GM23338 (cell line): Measurements from ENCODE around the gene SCNN1A. TPM values are rescaled to one million over a fixed set of nuclear protein-coding genes. Genes with fewer than 3 reads are reported as not detected.

Experiments used
- ATAC-seq: fragments of 200-7000 bp; cut with Tn5 transposase; 3 replicates; pipeline ENCODE4 v1.9.1; 2020
- DNase-seq: peaks from one replicate; pipeline ENCODE4 v3.0.0-alpha.2; 2015; ENCODE audit warnings: low spot score
- H2AFZ ChIP-seq: fragments of 200-600 bp; sonication (generic); 2 replicates; pipeline ENCODE4 v1.8.0; 2016; ENCODE audit warnings: antibody characterized with exemption, mild to moderate bottlenecking, moderate library complexity
- H3F3A ChIP-seq: fragments of 200-600 bp; sonication (generic); replicated peaks from 2 replicates; pipeline ENCODE4 v1.8.0; 2017; ENCODE audit warnings: antibody characterized with exemption, mixed run types, low read depth
- H3K27ac ChIP-seq: fragments of 200-600 bp; sonication (generic); 2 replicates; pipeline ENCODE4 v1.6.1; 2016; ENCODE audit warnings: low read depth
- H3K27me3 ChIP-seq: fragments of 200-600 bp; sonication (generic); 2 replicates; pipeline ENCODE4 v1.8.0; 2016; ENCODE audit warnings: mild to moderate bottlenecking, mixed run types, moderate library complexity; ENCODE audit not compliant: insufficient read depth
- H3K36me3 ChIP-seq: fragments of 200-600 bp; sonication (generic); 2 replicates; pipeline ENCODE4 v1.8.0; 2016; ENCODE audit warnings: mild to moderate bottlenecking; ENCODE audit not compliant: insufficient read depth
- H3K4me1 ChIP-seq: fragments of 200-600 bp; sonication (generic); 2 replicates; pipeline ENCODE4 v1.8.0; 2016; ENCODE audit warnings: mild to moderate bottlenecking, moderate library complexity; ENCODE audit not compliant: insufficient read depth
- H3K4me2 ChIP-seq: fragments of 200-600 bp; sonication (generic); 2 replicates; pipeline ENCODE4 v1.7.1; 2017; ENCODE audit warnings: mixed run types
- H3K4me3 ChIP-seq: fragments of 200-600 bp; sonication (generic); 2 replicates; pipeline ENCODE4 v1.6.1; 2016; ENCODE audit warnings: mixed run types
- H3K79me2 ChIP-seq: fragments of 200-600 bp; sonication (generic); replicated peaks from 2 replicates; pipeline ENCODE4 v1.8.0; 2017; ENCODE audit warnings: mild to moderate bottlenecking; ENCODE audit not compliant: insufficient read depth
- H3K9me2 ChIP-seq: fragments of 200-600 bp; sonication (generic); 2 replicates; pipeline ENCODE4 v1.8.0; 2017; ENCODE audit not compliant: insufficient read depth
- H4K20me1 ChIP-seq: fragments of 200-600 bp; sonication (generic); replicated peaks from 2 replicates; pipeline ENCODE4 v1.8.0; 2017; ENCODE audit warnings: mild to moderate bottlenecking; ENCODE audit not compliant: insufficient read depth
- H3K27ac Mint-ChIP-seq: 2 replicates; pipeline ENCODE4 v1.8.0; 2020; ENCODE audit warnings: inconsistent platforms, mild to moderate bottlenecking, moderate library complexity, mixed read lengths
- H3K27me3 Mint-ChIP-seq: 3 replicates; pipeline ENCODE4 v1.8.0; 2022; ENCODE audit warnings: low read depth, mild to moderate bottlenecking, moderate library complexity, mixed read lengths, inconsistent platforms; ENCODE audit not compliant: insufficient read depth, poor library complexity
- H3K36me3 Mint-ChIP-seq: 3 replicates; pipeline ENCODE4 v1.8.0; 2021; ENCODE audit warnings: low read depth, mild to moderate bottlenecking, inconsistent platforms, moderate library complexity, mixed read lengths
- H3K4me1 Mint-ChIP-seq: 3 replicates; pipeline ENCODE4 v1.8.0; 2020; ENCODE audit warnings: mild to moderate bottlenecking, inconsistent platforms, mixed read lengths
- H3K4me3 Mint-ChIP-seq: 3 replicates; pipeline ENCODE4 v1.8.0; 2021; ENCODE audit warnings: moderate library complexity, mild to moderate bottlenecking, inconsistent platforms, mixed read lengths
- H3K9me3 Mint-ChIP-seq: 3 replicates; pipeline ENCODE4 v1.8.0; 2020; ENCODE audit warnings: moderate library complexity, mild to moderate bottlenecking, inconsistent platforms, mixed read lengths
- CREB1 ChIP-seq: fragments of 250-450 bp; sonication (Bioruptor Pico); IDR thresholded peaks from 2 replicates; pipeline ENCODE4 v1.5.0; 2020; ENCODE audit warnings: low read depth, mild to moderate bottlenecking, moderate library complexity
- CTCF ChIP-seq, 2 experiments: fragments of 200-600 bp in 1 of 2; sonication (generic) in 1 of 2; conservative IDR thresholded peaks; 2 replicates each; pipeline versions ENCODE4 v1.5.1 to v1.6.1; 2016 to 2017; ENCODE audit warnings: antibody characterized with exemption in 2 of 2, low read depth in 2 of 2, mild to moderate bottlenecking in 2 of 2, moderate library complexity in 1 of 2
- ETS1 ChIP-seq: IDR thresholded peaks from 2 replicates; pipeline ENCODE4 v1.6.1; 2016; ENCODE audit warnings: antibody characterized with exemption
- NANOG ChIP-seq: IDR thresholded peaks from 2 replicates; pipeline ENCODE4 v1.6.1; 2016; ENCODE audit warnings: antibody characterized with exemption, borderline replicate concordance
- REST ChIP-seq: IDR thresholded peaks from one replicate; pipeline ENCODE4 v1.6.1; 2018; ENCODE audit warnings: antibody characterized with exemption; ENCODE audit not compliant: unreplicated experiment
- ZNF114 ChIP-seq: fragments of 250-450 bp; sonication (Bioruptor Pico); IDR thresholded peaks from 2 replicates; pipeline ENCODE4 v1.5.0; 2020; ENCODE audit warnings: mild to moderate bottlenecking, moderate library complexity
- ZNF331 ChIP-seq: fragments of 250-450 bp; sonication (Bioruptor Pico); IDR thresholded peaks from 2 replicates; pipeline ENCODE4 v1.5.0; 2020; ENCODE audit warnings: low read depth, mild to moderate bottlenecking, moderate library complexity
- ZNF462 ChIP-seq: fragments of 250-450 bp; sonication (Bioruptor Pico); IDR thresholded peaks from 2 replicates; pipeline ENCODE4 v1.5.0; 2020; ENCODE audit warnings: mild to moderate bottlenecking, moderate library complexity
- polyA plus RNA-seq: library from polyadenylated mRNA; unstranded; fragments of >200 nt; fragmentation: Nextera tagmentation; extraction: Ambion mirVana; gene quantifications from 2 replicates; pipeline ENCODE4 v1.2.1, GENCODE V29; 2016
- total RNA-seq: library from RNA; depleted of rRNA; stranded (reverse); fragments of >200 nt; shearing (Covaris generic); gene quantifications from 2 replicates; pipeline ENCODE4 v1.2.3, GENCODE V29; 2014

SCNN1A gene
- total and polyA plus RNA-seq, 2 experiments from 2014 or later, result 37.1 to 125 TPM

- Histone ChIP-seq H3K4me3 (no peak overlapping the region), H3K4me1 (peaks cover 48% of the 10 kb centered on the region), H2AFZ (no peak overlapping the region), H3K79me2 (peaks cover 28% of the 10 kb centered on the region), H3K9me2 (no peaks in the 10 kb centered on the region), H3K27ac (no peak overlapping the region), H3K36me3 (peaks cover 19% of the 10 kb centered on the region; the same call in 1 of the 2 replicates), H4K20me1 (no peaks in the 10 kb centered on the region), H3K4me2 (no peak overlapping the region), H3K27me3 (peaks cover 3% of the 10 kb centered on the region; the same call in 1 of the 2 replicates), H3F3A (peaks cover 32% of the 10 kb centered on the region)
- H3K27me3 Mint-ChIP-seq, result peaks cover 13% of the 10 kb centered on the region
- DNase-seq (no peak), ATAC-seq (no peak)
- peaks cover 65% of the 10 kb centered on the region for H3K36me3 Mint-ChIP-seq
- no peaks in the 10 kb centered on the region for H3K9me3 Mint-ChIP-seq
- TF ChIP-seq ETS1 (no peak), ZNF462 (no peak)
- H3K4me1 Mint-ChIP-seq, result peaks cover 47% of the 10 kb centered on the region
- H3K4me3 Mint-ChIP-seq, result no peak overlapping the region
- H3K27ac Mint-ChIP-seq, result peak overlapping the region; percentile 27; the same call in 1 of the 2 replicates
Measured at GRCh38 chr12:6332459-6332858, 42.9 kb downstream of the SCNN1A start.

GRCh38 chr12:6330999-6331714 is 44.2 kb downstream of the SCNN1A start:
- no peak for DNase-seq
- Histone ChIP-seq H3K4me3 (no peak overlapping the region), H4K20me1 (no peaks in the 10 kb centered on the region), H3K79me2 (peaks cover 22% of the 10 kb centered on the region), H3K9me2 (no peaks in the 10 kb centered on the region), H3K36me3 (peaks cover 19% of the 10 kb centered on the region; the same call in 1 of the 2 replicates), H2AFZ (no peak overlapping the region), H3K27ac (0 out of 2 replicates have a peak overlapping the region, but pooled peaks have one; percentile 32), H3K4me2 (no peak overlapping the region), H3K4me1 (peaks cover 48% of the 10 kb centered on the region), H3F3A (peaks cover 32% of the 10 kb centered on the region), H3K27me3 (peaks cover 3% of the 10 kb centered on the region; the same call in 1 of the 2 replicates)
- H3K27ac Mint-ChIP-seq, result no peak overlapping the region
- H3K36me3 Mint-ChIP-seq, result peaks cover 69% of the 10 kb centered on the region
- H3K27me3 Mint-ChIP-seq, result peaks cover 16% of the 10 kb centered on the region
- no peak overlapping the region; the same call in 2 of the 3 replicates for H3K4me3 Mint-ChIP-seq
- peaks cover 58% of the 10 kb centered on the region for H3K4me1 Mint-ChIP-seq
- H3K9me3 Mint-ChIP-seq, result no peaks in the 10 kb centered on the region
- ATAC-seq, result no peak
- TF ChIP-seq ZNF331 (CRISPR knock-in tag), result no peak
- no peak for TF ChIP-seq ZNF114 (CRISPR knock-in tag)
- no peak for TF ChIP-seq REST
- no peak for TF ChIP-seq NANOG
- no peak for TF ChIP-seq CTCF (conservative IDR thresholded peaks at IDR 0.05; ENCODE audit: low read depth in 2 of 2)
- TF ChIP-seq CREB1 (CRISPR knock-in tag), result no peak
